Frontal cortex (tissue), 1 donor: ENCODE results near the gene NR4A2. TPM values are rescaled to one million over a fixed set of nuclear protein-coding genes. Genes with fewer than 3 reads are reported as not detected.

Experiments
- total RNA-seq: library from RNA; depleted of rRNA; stranded (reverse); fragments of >200 nt; gene quantifications from one replicate; pipeline ENCODE4 v1.2.3, GENCODE V29; 2014

NR4A2 gene
- total RNA-seq, 1 donor from 2014 or later: 15.1 TPM

Other genes with a start within 250 kb of the NR4A2 start
- 163 TPM for gene GPD2, start 103.7 kb upstream of the NR4A2 start, total RNA-seq